ENCODE measurements around the gene IVNS1ABP.

Gene IVNS1ABP

DNA sequence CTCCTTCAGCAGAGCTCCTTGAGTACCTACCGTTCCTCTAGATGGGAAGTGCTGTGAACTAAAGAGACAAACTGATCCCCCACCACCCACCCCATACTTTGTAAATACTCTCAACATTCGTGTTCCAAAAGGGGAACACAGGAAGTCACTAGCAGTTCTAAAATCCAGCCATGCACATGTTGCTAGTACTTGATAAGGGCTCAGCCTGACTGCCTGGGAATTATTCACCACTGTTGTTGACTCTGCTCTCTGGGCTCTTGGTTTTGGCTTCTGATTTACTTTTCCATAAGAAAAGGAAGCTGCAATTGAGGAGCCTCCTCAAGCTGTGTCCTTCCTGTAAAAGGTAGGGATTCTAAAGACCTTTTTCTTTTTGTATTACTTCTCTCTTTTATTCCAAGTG, 67.5 kb downstream of the IVNS1ABP start:
- no peak for DNase-seq

Data from fibroblast of upper back skin (primary cell).